IPS DF 6.9 (cell line): Measurements from ENCODE around the gene CLECL1.
"Not testable (repeated sequence)": the region's sequence is repeated elsewhere in the genome, so short reads cannot be mapped to it uniquely, and the experiment has no call there.

Source experiments
- DNase-seq: peaks from one replicate; pipeline ENCODE4 v3.0.0-alpha.2; 2013; ENCODE audit warnings: low read depth, low spot score
- H3K27ac ChIP-seq: one replicate; pipeline ENCODE4 v1.5.1; 2013; ENCODE audit warnings: low read length, control low read depth
- H3K27me3 ChIP-seq: 2 replicates; pipeline ENCODE4 v1.6.1; 2013; ENCODE audit warnings: mild to moderate bottlenecking, low read length; ENCODE audit not compliant: control insufficient read depth, insufficient read depth
- H3K36me3 ChIP-seq: 2 replicates; pipeline ENCODE4 v1.6.1; 2013; ENCODE audit warnings: low read length; ENCODE audit not compliant: control insufficient read depth, insufficient read depth
- H3K4me1 ChIP-seq: 2 replicates; pipeline ENCODE4 v1.6.1; 2013; ENCODE audit warnings: low read length; ENCODE audit not compliant: control insufficient read depth, insufficient read depth
- H3K4me3 ChIP-seq: 2 replicates; pipeline ENCODE4 v1.5.1; 2013; ENCODE audit warnings: mild to moderate bottlenecking, low read length
- H3K9me3 ChIP-seq: 2 replicates; pipeline ENCODE4 v1.6.1; 2013; ENCODE audit warnings: low read length, inconsistent platforms; ENCODE audit not compliant: control insufficient read depth, insufficient read depth
- WGBS: extraction: QIAGEN DNeasy Blood & Tissue Kit; methylation state at CpG from one replicate; pipeline ENCODE4 v1.1.7; 2013; ENCODE audit warnings: mixed read lengths, missing lambda C conversion rate; ENCODE audit not compliant: insufficient read length, insufficient coverage; 5-methylcytosine and 5-hydroxymethylcytosine counted together

Gene CLECL1

DNA sequence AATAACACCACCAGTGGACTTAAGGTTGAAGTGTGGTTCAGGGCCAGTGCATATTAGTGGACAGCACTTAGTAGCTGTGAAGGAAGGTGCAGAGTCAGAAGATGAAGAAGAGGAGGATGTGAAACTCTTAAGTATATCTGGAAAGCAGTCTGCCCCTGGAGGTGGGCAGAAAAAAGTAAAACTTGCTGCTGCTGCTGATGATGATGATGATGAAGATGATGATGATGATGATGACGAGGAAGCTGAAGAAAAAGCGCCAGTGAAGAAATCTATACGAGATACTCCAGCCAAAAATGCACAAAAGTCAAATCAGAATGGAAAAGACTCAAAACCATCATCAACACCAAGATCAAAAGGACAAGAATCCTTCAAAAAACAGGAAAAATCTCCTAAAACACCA is 37.2 kb downstream of the CLECL1 start:
- not testable (repeated sequence) for H3K4me1 ChIP-seq, H3K27ac ChIP-seq, H3K9me3 ChIP-seq, H3K36me3 ChIP-seq, H3K4me3 ChIP-seq, H3K27me3 ChIP-seq, DNase-seq
- WGBS, result no CpG with 5 or more reads among the region's 3 CpGs

DNA sequence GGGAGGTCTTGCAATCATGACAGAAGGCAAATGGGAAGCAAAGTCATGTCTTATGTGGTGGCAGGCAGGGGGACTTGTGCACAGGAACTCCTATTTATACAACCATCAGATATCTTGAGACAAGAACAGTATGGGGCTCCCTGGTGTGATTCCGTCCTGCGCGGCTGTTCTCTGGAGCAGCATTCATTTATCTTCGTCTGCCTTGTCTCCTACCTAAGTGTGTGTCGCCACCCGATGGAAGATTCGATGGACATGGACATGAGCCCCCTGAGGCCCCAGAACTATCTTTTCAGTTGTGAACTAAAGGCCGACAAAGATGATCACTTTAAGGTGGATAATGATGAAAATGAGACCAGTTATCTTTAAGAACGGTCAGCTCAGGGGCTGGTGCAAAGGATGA is 37.7 kb downstream of the CLECL1 start:
- H3K4me1 ChIP-seq, H3K27ac ChIP-seq, DNase-seq, H3K36me3 ChIP-seq, H3K4me3 ChIP-seq, H3K27me3 ChIP-seq, H3K9me3 ChIP-seq: not testable (repeated sequence)
- WGBS, result no CpG with 5 or more reads among the region's 9 CpGs

DNA sequence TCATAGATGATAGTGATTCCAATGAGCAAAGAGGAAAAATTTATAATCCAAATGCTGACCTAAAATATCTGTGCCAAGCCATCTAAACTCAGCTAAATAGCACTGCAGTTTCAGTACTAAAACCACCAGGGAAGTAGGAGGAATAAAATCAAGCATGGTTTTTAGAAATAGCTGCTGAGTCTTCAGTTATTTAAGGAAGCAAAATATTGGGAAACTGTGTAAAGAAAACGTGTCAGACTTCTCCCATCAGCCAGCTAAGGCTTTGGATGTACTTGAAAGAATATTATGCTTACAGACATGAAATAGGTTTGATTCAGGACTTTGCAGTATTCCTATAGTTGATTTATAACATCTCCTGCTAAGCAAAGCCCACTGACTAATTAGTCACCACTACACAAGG is 38.7 kb downstream of the CLECL1 start:
- no peak for DNase-seq
- Histone ChIP-seq H3K27ac (no peak overlapping the region), H3K9me3 (no peaks in the 10 kb centered on the region), H3K27me3 (no peaks in the 10 kb centered on the region), H3K36me3 (no peaks in the 10 kb centered on the region), H3K4me1 (no peaks in the 10 kb centered on the region), H3K4me3 (no peak overlapping the region)
- no CpG with 5 or more reads among the region's 1 CpG for WGBS

DNA sequence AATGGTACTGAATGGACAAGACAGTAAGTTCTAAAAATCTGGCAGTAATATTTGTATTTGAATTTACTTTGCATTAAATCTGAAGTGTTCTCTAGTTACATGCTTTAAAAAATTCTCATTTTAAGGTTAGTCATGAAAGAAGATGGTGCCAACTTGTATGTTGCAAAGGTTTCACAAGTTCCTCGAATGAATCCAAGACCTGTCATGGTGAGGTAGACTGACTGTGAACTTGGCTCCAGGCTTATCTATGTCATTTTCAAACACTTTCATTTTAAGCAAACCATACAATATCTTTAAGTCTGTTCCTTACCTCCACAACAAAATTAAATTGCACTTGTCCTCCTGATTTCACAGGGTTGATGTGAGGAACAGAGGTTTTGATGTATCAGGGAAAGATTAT is 40.0 kb downstream of the CLECL1 start:
- WGBS, result no CpG with 5 or more reads among the region's 1 CpG
- no peak overlapping the region for H3K4me3 ChIP-seq
- no peaks in the 10 kb centered on the region for H3K36me3 ChIP-seq
- no peak overlapping the region for H3K27ac ChIP-seq
- no peaks in the 10 kb centered on the region for H3K27me3 ChIP-seq
- H3K9me3 ChIP-seq, result no peaks in the 10 kb centered on the region
- DNase-seq, result no peak
- H3K4me1 ChIP-seq, result no peaks in the 10 kb centered on the region

DNA sequence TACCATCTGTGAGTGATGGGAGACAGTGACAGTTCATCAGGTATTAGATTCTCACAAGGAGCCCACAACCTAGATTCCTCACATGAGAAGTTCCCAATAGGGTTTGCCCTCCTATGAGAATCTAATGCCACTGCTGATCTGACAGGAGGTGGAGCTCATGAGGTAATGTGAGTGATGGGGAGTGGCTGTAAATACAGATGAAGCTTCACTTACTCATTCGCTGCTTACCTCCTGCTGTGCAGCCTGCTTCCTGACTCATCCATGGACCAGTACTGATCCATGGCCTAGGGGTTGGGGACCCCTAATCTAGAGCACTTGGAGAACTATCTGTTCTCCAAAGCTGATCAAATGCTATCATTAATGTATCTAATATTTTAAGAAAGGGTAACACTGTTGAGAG is 45.7 kb downstream of the CLECL1 start:
- no peaks in the 10 kb centered on the region for H3K4me1 ChIP-seq
- H3K27me3 ChIP-seq, result no peaks in the 10 kb centered on the region
- WGBS, result no CpG with 5 or more reads among the region's 1 CpG
- no peaks in the 10 kb centered on the region for H3K36me3 ChIP-seq
- no peak overlapping the region for H3K27ac ChIP-seq
- H3K9me3 ChIP-seq, result no peaks in the 10 kb centered on the region
- no peak for DNase-seq
- no peak overlapping the region for H3K4me3 ChIP-seq

DNA sequence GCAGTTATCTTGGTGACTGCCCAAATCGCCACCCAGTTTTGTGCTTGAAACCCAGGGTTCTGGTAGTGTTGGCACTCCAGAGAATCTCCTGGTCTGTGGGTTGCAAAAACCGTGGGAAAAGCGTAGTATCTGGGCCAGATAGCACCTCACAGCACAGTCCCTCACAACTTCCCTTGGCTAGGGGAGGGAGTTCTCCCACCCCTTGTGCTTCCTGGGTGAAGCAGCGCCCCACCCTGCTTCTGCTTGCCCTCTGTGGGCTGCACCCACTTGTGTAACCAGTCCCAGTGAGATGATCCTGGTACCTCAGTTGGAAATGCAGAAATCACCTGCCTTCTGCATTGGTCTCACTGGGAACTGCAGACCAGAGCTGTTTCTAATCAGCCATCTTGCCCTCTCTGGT is 47.0 kb downstream of the CLECL1 start:
- H3K27me3 ChIP-seq, result no peaks in the 10 kb centered on the region
- no peaks in the 10 kb centered on the region for H3K4me1 ChIP-seq
- no CpG with 5 or more reads among the region's 4 CpGs for WGBS
- H3K27ac ChIP-seq, result no peak overlapping the region
- no peaks in the 10 kb centered on the region for H3K36me3 ChIP-seq
- no peaks in the 10 kb centered on the region for H3K9me3 ChIP-seq
- no peak overlapping the region for H3K4me3 ChIP-seq
- DNase-seq, result no peak

DNA sequence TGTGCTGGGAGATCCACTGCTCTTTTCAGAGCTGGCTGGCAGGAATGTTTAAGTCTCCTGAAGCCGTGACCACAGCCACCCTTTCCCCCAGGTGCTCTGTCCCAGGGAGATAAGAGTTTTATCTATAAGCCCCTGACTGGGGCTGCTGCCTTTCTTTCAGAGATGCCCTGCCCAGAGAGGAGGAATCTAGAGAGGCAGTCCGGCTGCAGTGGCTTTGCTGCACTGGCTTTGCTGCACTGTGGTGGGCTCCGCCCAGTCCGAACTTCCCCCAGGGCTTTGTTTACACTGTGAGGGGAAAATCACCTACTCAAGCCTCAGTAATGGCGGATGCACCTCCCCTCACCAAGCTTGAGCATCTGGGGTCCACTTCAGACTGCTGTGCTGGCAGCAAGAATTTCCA is 47.5 kb downstream of the CLECL1 start:
- H3K4me1 ChIP-seq, H3K27me3 ChIP-seq, H3K9me3 ChIP-seq, H3K4me3 ChIP-seq, DNase-seq, H3K27ac ChIP-seq, H3K36me3 ChIP-seq: not testable (repeated sequence)
- no CpG with 5 or more reads among the region's 5 CpGs for WGBS

DNA sequence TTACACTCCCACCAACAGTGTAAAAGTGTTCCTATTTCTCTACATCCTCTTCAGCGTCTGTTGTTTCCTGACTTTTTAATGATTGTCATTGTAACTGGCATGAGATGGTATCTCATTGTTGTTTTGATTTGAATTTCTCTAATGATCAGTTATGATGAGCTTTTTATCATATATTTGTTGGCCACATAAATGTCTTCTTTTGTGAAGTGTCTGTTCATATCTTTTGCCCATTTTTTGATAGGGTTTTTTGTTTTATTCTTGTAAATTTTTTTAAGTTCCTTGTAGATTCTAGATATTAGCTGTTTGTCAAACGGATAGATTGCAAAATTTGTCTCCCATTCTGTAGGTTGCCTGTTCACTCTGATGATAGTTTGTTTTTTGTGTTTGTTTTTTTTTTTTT is 49.9 kb downstream of the CLECL1 start:
- not testable (repeated sequence) for H3K4me3 ChIP-seq, H3K36me3 ChIP-seq, H3K4me1 ChIP-seq, H3K27me3 ChIP-seq, H3K27ac ChIP-seq, DNase-seq, H3K9me3 ChIP-seq
- no CpG with 5 or more reads among the region's 2 CpGs for WGBS

DNA sequence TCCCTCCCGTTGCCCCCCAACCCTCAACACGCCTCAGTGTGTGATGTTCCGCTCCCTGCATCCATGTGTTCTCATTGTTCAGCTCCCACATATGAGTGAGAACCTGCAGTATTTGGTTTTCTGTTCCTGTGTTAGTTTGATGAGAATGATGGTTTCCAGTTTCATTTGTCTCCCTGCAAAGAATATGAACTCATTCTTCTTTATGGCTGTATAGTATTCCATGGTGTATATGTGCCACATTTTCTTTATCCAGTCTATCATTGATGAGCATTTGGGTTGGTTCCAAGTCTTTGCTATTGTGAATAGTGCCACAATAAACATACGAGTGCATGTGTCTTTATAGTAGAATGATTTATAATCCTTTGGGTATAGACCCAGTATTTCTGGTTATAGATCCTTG is 50.4 kb downstream of the CLECL1 start:
- not testable (repeated sequence) for DNase-seq, H3K27ac ChIP-seq, H3K36me3 ChIP-seq, H3K27me3 ChIP-seq, H3K4me1 ChIP-seq, H3K9me3 ChIP-seq, H3K4me3 ChIP-seq
- WGBS, result no CpG with 5 or more reads among the region's 4 CpGs

DNA sequence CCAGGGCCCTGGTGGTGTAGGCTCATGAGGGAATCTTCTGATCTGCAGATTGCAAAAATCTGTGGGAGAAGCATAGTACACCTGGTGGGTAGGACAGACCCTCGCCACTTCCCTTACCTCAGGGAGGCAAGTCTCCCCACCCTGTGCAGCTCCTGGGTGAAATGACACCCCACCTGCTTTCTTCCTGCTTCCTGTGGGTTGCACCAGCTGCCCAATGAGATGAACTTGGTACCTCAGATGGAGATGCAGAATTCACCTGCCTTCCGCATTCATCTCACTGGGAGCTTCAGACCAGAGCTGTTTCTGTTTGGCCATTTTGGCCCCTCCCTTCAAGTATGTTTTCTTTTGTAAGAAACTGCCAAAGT is 58.7 kb downstream of the CLECL1 start:
- no peaks in the 10 kb centered on the region for H3K36me3 ChIP-seq
- no peak for DNase-seq
- no peaks in the 10 kb centered on the region for H3K9me3 ChIP-seq
- no peak overlapping the region for H3K4me3 ChIP-seq
- H3K27me3 ChIP-seq, result no peaks in the 10 kb centered on the region
- H3K27ac ChIP-seq, result no peak overlapping the region
- no CpG with 5 or more reads among the region's 2 CpGs for whole genome bisulfite sequencing
- H3K4me1 ChIP-seq, result no peaks in the 10 kb centered on the region

DNA sequence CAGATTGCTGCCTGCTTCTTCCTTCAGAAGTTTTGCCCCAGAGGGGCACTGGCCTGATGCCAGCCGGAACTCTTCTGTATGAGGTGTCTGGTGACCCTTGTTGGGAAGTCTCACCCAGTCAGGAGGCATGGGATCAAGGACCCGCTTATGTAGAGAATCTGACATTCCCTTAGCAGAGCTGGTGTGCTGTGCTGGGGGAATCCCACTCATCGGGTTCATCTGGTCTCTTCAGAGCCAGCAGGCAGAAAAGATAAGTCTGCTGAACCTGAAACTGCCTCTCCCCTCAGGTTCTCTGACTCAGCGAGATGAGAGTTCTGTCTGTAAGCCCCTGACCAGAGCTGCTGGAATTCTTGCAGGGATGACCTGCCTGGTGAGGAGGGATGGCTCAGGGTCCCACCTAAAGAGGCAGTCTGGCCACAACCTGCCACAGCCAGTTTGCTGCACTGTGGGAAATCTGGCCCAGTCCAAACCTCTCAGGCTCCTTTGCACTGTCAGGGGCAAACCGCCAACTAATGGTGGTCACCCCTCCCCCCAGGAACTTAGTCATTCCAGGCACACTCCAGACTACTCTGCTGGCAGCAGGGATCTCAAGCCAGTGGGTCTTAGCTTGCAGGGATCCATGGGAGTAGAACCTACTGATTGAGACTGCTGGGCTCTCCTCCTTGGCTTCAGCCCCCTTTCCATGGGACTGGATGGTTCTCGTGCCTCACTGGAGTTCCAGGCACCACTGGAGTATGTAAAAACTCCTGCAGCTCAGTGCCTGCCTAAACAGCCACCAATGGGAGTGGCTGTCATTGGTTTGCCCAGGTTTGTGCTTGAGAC is 59.3 kb downstream of the CLECL1 start:
- no peaks in the 10 kb centered on the region for H3K9me3 ChIP-seq
- H3K27me3 ChIP-seq, result no peaks in the 10 kb centered on the region
- H3K27ac ChIP-seq, result no peak overlapping the region
- no CpG with 5 or more reads among the region's 6 CpGs for WGBS
- H3K4me3 ChIP-seq, result no peak overlapping the region
- no peaks in the 10 kb centered on the region for H3K36me3 ChIP-seq
- no peak for DNase-seq
- H3K4me1 ChIP-seq, result no peaks in the 10 kb centered on the region
